ENCODE data around the gene MAMDC4. TPM values are rescaled to one million over a fixed set of nuclear protein-coding genes. Genes with fewer than 3 reads are reported as not detected.
"Not testable (repeated sequence)": the region's sequence is repeated elsewhere in the genome, so short reads cannot be mapped to it uniquely, and the experiment has no call there.

MAMDC4 gene
- total RNA-seq, 2 experiments from 2014 or later: 16.6 to 18.0 TPM

GRCh38 chr9:136828474-136829140, 23.5 kb upstream of the MAMDC4 start:
- H3K4me3 Mint-ChIP-seq: no peak overlapping the region

GRCh38 chr9:136829412-136829811, 22.7 kb upstream of the MAMDC4 start:
- DNase-seq (no peak), ATAC-seq (ENCODE audit: low read depth) (no peak)
- H3K36me3 Mint-ChIP-seq: no peaks in the 10 kb centered on the region
- H3K27me3 Mint-ChIP-seq: no peaks in the 10 kb centered on the region
- H3K4me3 Mint-ChIP-seq: no peak overlapping the region
- POLR2A ChIA-PET: no interaction called here
- H3K27ac Mint-ChIP-seq: no peak overlapping the region
- H3K9me3 Mint-ChIP-seq: no peaks in the 10 kb centered on the region
- no peaks in the 10 kb centered on the region for H3K4me1 Mint-ChIP-seq

More at GRCh38 chr9:136828474-136829140, 23.5 kb upstream of the MAMDC4 start:
- no peak for ATAC-seq (ENCODE audit: low read depth)
- DNase-seq: no peak
- Mint-ChIP-seq H3K4me1 (no peaks in the 10 kb centered on the region), H3K27me3 (no peaks in the 10 kb centered on the region), H3K36me3 (no peaks in the 10 kb centered on the region), H3K27ac (no peak overlapping the region), H3K9me3 (no peaks in the 10 kb centered on the region)
- POLR2A ChIA-PET: no interaction called here

DNA sequence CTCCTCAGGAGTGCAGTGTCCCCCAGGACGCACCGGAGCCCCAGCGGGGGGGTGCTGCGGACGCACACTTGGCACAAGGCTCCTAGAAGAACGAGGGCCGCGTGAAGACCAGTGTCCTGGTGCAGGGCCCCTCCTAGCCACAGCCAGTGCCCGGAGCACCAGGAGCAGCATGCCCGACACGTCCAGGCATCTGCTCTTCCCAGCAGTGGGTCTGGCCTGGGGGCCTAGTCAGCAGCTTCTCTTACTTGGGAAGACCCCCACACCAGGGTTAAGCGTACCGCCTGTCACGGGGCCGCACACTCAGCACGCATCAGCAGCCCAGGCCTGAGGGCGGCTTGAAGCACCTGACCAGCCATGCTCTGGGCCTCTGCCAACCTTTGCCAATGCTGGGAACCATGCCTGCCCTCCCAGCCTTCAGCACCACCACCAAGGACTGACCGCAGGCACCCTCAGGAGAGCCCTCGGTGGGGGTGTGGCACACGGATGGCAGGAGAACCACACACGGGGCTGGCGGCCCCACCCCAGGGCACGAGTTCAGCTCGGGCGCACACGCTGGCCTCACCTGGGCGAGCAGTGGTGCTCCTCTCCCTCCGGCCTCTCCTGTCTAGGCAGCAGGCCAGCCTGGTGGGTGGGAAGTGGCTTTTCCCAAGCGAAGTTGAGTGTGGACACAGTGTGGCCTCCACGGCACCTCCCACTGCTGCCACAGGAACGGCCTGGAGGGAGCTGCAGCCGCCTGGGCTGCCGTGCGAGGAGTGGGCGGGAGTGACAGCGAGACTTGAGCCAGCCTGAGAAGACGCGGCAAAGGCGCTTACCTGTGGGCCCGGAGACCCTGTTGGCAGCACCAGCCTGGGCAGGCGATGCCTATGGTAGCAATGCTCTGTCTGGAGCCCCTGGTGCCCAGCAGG, 21.9 kb upstream of the MAMDC4 start:
- DNase-seq: no peak
- no peak for ATAC-seq (ENCODE audit: low read depth)
- no peaks in the 10 kb centered on the region for H3K27me3 Mint-ChIP-seq
- POLR2A ChIA-PET: no interaction called here
- H3K4me1 Mint-ChIP-seq: no peaks in the 10 kb centered on the region
- no peaks in the 10 kb centered on the region for H3K9me3 Mint-ChIP-seq
- no peak overlapping the region for H3K27ac Mint-ChIP-seq
- no peaks in the 10 kb centered on the region for H3K36me3 Mint-ChIP-seq
- H3K4me3 Mint-ChIP-seq: no peak overlapping the region

DNA sequence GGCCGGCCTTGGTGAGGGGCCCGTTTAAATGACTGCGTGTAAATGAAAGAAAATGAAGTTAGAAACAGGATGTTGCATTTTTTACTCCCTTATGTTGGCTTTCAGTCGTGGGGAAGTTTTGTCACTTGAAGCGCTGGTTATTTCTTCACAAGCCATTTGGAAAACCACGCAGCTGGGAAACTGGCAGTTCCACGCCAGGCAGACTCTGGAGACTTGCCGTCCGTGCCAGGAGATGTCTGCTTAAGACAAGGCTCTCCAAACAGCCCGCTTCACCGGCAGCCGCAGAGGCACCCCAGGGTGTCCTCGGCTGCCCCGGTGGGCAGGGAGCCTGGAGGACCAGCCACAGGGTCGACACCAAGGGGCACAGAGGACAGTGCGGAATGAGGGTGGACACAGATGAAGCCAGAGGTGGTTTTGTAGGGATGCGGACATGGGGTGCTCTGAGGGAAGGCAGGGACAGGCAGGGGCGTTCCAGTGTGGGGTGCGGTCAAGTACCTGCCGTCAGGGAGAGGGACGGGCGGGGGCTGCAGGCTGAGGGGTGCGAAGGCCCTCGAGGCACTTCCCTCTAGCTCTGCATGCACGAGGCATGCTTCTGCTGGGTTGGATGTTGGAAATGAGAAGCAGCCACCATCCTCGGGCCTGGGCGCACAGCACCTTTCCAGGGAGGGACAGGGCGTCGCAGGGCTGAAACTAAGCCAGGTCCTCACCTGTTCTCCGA, 21.0 kb upstream of the MAMDC4 start:
- POLR2A ChIA-PET: interaction anchor here (0.6 kb wide), 1 partner anchor 14 kb away, joined by 3 read pairs; no protein-coding TSS in a partner anchor
- no peak overlapping the region for H3K4me3 Mint-ChIP-seq
- ATAC-seq (ENCODE audit: low read depth) (no peak), DNase-seq (no peak)
- H3K27ac Mint-ChIP-seq: no peak overlapping the region
- H3K36me3 Mint-ChIP-seq: no peaks in the 10 kb centered on the region
- H3K4me1 Mint-ChIP-seq: no peaks in the 10 kb centered on the region
- no peaks in the 10 kb centered on the region for H3K27me3 Mint-ChIP-seq
- no peaks in the 10 kb centered on the region for H3K9me3 Mint-ChIP-seq

GRCh38 chr9:136831720-136832104, 20.4 kb upstream of the MAMDC4 start:
- Mint-ChIP-seq H3K36me3 (no peaks in the 10 kb centered on the region), H3K4me3 (no peak overlapping the region), H3K27me3 (no peaks in the 10 kb centered on the region), H3K9me3 (no peaks in the 10 kb centered on the region), H3K27ac (no peak overlapping the region), H3K4me1 (no peaks in the 10 kb centered on the region)
- ATAC-seq (ENCODE audit: low read depth) (no peak), DNase-seq (no peak)
- POLR2A ChIA-PET: interaction anchor here (0.6 kb wide), 1 partner anchor 14 kb away, joined by 3 read pairs; no protein-coding TSS in a partner anchor

- Mint-ChIP-seq H3K27ac (no peak overlapping the region), H3K36me3 (no peaks in the 10 kb centered on the region), H3K4me1 (no peaks in the 10 kb centered on the region), H3K9me3 (no peaks in the 10 kb centered on the region), H3K27me3 (no peaks in the 10 kb centered on the region), H3K4me3 (no peak overlapping the region)
- POLR2A ChIA-PET: no interaction called here
- no peak for DNase-seq
- no peak for ATAC-seq (ENCODE audit: low read depth)
These were observed 19.6 kb upstream of the MAMDC4 start for GRCh38 chr9:136832581-136832980.

GRCh38 chr9:136833381-136834048, 18.6 kb upstream of the MAMDC4 start:
- H3K9me3 Mint-ChIP-seq; H3K27ac Mint-ChIP-seq; H3K36me3 Mint-ChIP-seq; H3K27me3 Mint-ChIP-seq; POLR2A ChIA-PET; ATAC-seq (ENCODE audit: low read depth); H3K4me3 Mint-ChIP-seq; DNase-seq; H3K4me1 Mint-ChIP-seq: not testable (repeated sequence)

DNA sequence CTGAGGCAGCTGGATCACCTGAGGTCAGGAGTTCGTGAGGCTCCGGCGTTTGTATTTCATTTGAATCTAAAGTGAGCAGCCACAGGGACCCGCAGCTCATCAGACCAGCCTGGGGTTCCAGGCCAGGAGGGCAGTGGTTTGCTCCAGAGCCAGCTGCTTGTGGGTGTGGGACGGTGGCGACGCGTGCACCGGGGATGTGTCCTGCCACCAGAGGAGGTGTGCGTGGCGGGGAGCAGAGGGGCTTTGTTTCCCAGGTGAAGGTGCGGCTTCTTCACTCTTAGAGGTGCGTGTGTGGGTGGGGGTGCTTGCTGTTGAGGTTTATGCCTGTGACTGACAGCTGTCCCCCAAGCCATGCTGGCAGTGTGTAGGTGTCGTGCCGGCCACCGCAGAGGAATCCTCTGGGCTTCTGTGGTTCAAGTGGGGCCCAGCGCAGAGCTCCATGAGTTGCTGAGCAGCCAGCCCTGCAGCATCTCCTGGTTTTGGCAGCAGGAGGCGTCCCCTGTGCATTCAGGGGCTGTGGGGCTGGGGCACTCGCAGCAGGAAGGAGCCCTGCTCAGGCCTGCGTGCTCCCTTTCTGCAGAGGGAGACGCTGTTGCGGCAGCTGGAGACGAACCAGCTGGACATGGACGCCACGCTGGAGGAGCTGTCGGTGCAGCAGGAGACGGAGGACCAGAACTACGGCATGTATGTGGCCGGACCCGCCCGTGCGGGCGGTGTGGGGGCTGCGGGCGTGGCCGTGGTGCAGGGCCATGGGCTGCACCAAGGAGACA, 16.8 kb upstream of the MAMDC4 start:
- no peak overlapping the region for H3K27ac Mint-ChIP-seq
- H3K9me3 Mint-ChIP-seq: no peaks in the 10 kb centered on the region
- ATAC-seq (ENCODE audit: low read depth) (peak; percentile 16), DNase-seq (no peak)
- H3K27me3 Mint-ChIP-seq: no peaks in the 10 kb centered on the region
- H3K4me1 Mint-ChIP-seq: no peaks in the 10 kb centered on the region
- peaks cover 2% of the 10 kb centered on the region for H3K36me3 Mint-ChIP-seq
- POLR2A ChIA-PET: interaction anchor here (0.5 to 0.8 kb wide), 2 partner anchors 129 to 147 kb away, joined by 4 to 6 read pairs; no protein-coding TSS in a partner anchor
- no peak overlapping the region for H3K4me3 Mint-ChIP-seq

DNA sequence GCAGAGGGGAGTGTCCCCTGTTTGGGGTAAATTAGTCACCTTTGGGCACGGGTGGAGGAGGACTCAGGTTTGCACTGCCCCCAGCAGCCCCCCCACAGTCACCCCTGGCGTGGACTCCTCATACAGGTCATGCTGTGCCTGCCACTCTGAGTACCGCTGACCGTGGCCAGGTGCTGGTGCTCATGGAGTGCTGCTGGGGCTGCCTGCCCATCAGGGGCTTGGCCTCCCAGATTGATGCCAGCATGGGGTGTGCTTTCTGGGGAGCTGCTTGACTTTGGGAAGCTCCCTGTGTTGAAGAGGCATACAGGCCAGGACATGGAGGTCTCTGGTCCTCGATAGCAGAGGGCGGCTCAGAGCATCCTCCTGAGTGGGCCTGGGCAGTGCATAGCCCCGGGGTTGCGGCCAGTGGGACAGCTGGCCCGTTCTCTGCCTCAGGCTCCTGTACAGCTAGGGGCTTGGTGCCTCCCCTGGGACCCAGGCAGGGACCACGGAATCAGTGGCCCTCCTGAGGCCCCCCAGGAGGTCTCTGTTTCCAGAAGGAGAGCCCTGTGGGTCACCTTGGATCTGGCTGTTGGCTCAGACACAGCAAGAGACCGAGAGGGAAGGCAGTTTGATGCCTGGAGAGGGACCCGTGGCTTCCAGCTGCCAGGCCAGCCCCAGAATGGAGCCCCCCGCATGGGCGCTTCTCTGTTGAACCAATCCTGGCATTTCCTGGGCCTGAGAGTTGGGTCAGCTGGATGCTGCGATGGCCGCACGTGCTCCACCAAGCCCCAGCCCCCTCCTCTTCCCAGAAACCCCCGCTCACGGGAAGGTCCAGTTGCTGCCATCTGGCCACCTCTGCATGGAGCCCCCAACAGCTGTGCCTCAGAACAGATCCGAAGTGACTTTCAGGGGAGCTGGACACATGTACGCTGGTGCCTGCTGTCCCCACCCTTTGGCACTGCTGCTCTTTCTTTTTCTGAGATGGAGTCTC, 15.9 kb upstream of the MAMDC4 start:
- Mint-ChIP-seq H3K36me3 (peaks cover 2% of the 10 kb centered on the region), H3K4me3 (no peak overlapping the region), H3K27ac (no peak overlapping the region), H3K27me3 (no peaks in the 10 kb centered on the region), H3K4me1 (no peaks in the 10 kb centered on the region), H3K9me3 (no peaks in the 10 kb centered on the region)
- POLR2A ChIA-PET: interaction anchor here (0.5 kb wide), 1 partner anchor 130 kb away, joined by 4 read pairs; no protein-coding TSS in a partner anchor
- DNase-seq (no peak), ATAC-seq (ENCODE audit: low read depth) (no peak)

DNA sequence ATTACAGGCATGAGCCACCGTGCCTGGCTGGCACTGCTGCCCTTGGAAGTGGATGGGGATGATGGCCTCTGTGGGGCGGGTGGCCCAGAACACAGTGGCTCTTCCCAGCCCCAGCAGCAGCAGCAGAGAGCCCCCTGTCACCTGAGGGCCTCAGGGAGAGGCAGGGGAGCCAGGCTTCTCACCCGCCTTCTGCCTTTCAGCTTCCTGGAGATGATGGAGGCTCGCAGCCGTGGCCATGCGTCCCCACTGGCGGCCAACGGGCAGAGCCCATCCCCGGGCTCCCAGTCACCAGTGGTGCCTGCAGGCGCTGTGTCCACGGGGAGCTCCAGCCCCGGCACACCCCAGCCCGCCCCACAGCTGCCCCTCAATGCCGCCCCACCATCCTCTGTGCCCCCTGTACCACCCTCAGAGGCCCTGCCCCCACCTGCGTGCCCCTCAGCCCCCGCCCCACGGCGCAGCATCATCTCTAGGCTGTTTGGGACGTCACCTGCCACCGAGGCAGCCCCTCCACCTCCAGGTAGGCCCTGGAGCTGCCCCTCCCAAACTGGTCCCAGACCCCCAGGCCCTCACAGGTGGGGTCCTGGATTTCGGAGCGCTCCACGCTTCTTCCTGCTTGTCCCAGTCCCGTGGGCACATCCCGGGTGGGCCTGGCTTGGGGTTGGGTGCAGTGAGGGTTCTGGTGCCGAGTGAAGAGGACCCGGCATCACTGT, 14.8 kb upstream of the MAMDC4 start:
- POLR2A ChIA-PET: no interaction called here
- H3K27me3 Mint-ChIP-seq: no peaks in the 10 kb centered on the region
- peaks cover 2% of the 10 kb centered on the region for H3K36me3 Mint-ChIP-seq

DNA sequence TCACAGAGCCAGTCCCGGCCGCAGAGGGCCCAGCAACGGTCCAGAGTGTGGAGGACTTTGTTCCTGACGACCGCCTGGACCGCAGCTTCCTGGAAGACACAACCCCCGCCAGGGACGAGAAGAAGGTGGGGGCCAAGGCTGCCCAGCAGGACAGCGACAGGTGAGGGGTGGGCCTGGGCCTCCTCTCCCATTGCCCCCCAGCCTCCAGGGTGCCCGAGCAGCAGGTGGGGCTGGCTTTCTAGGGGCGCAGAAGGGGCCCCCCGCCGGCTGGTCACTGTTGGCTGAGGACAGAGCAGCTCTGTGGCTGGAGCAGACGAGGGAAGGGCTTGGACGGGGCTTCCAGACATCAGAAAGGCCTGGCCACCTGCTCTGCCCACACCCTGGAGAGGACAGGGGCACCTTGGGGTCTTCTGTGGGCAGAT, 14.3 kb upstream of the MAMDC4 start:
- POLR2A ChIA-PET; H3K9me3 Mint-ChIP-seq; H3K36me3 Mint-ChIP-seq; H3K27ac Mint-ChIP-seq; H3K4me3 Mint-ChIP-seq; H3K27me3 Mint-ChIP-seq; DNase-seq; H3K4me1 Mint-ChIP-seq; ATAC-seq (ENCODE audit: low read depth): not testable (repeated sequence)

More for the DNA sequence above, 14.8 kb upstream of the MAMDC4 start:
- no peak overlapping the region for H3K4me3 Mint-ChIP-seq
- H3K9me3 Mint-ChIP-seq: no peaks in the 10 kb centered on the region
- peaks cover 2% of the 10 kb centered on the region for H3K4me1 Mint-ChIP-seq
- no peak for ATAC-seq (ENCODE audit: low read depth)
- DNase-seq: no peak
- H3K27ac Mint-ChIP-seq: no peak overlapping the region

All from activated naive CD8-positive, alpha-beta T cell treated with anti-CD3 and anti-CD28 coated beads, Interleukin-2, amount 10 ng/mL, durations not matched to agents 7 days and 5 days (primary cell).